Peyer's patch (tissue), 4 donors: Measurements from ENCODE around the gene CSH1. TPM values are rescaled to one million over a fixed set of nuclear protein-coding genes. Genes with fewer than 3 reads are reported as not detected.

ENCODE experiments used
- DNase-seq, 3 donors: peaks; one replicate each; pipeline ENCODE4 v3.0.0-alpha.2; 2017 to 2019
- H3K27ac ChIP-seq, 4 donors: fragments of 200-600 bp; sonication (generic); one replicate each; pipeline ENCODE4 v1.5.1; 2016 to 2019
- H3K27me3 ChIP-seq, 2 donors: fragments of 200-600 bp; sonication (generic); one replicate each; pipeline ENCODE4 v1.5.1; 2019
- H3K36me3 ChIP-seq, 3 donors: fragments of 200-600 bp; sonication (generic); one replicate each; pipeline ENCODE4 v1.5.1; 2016 to 2019
- H3K4me1 ChIP-seq, 4 donors: fragments of 200-600 bp; sonication (generic); one replicate each; pipeline ENCODE4 v1.5.1; 2016 to 2019
- H3K4me3 ChIP-seq, 4 donors: fragments of 200-600 bp; sonication (generic); 1 replicate in 3 of 4; 2 replicates in 1 of 4; pipeline ENCODE4 v1.5.1; 2016 to 2019; ENCODE audit warnings: mild to moderate bottlenecking in 1 of 4
- H3K9me3 ChIP-seq, 4 donors: fragments of 200-600 bp; sonication (generic); one replicate each; pipeline ENCODE4 v1.5.1; 2016 to 2019; ENCODE audit warnings: mild to moderate bottlenecking in 1 of 4
- CTCF ChIP-seq, 6 experiments: fragments of 450-650 bp in 4 of 6; fragments of 200-600 bp in 2 of 6; sonication (generic) in 1 of 6; IDR thresholded peaks; one replicate each; pipeline ENCODE4 v1.5.1; 2017 to 2019; ENCODE audit warnings: antibody characterized with exemption in 6 of 6, mild to moderate bottlenecking in 3 of 6, moderate library complexity in 1 of 6
- POLR2A ChIP-seq, 2 donors: fragments of 450-650 bp; IDR thresholded peaks; one replicate each; pipeline ENCODE4 v1.5.1; 2017; ENCODE audit warnings: antibody characterized with exemption in 2 of 2, mild to moderate bottlenecking in 2 of 2, moderate library complexity in 2 of 2
- total RNA-seq, 4 donors: library from RNA; depleted of rRNA; stranded (reverse); fragments of >200 nt; gene quantifications; one replicate each; pipeline ENCODE4 v1.1.0, GENCODE V29; 2016

Gene CSH1
- total RNA-seq, 4 donors from 2014 or later, result not detected

DNA sequence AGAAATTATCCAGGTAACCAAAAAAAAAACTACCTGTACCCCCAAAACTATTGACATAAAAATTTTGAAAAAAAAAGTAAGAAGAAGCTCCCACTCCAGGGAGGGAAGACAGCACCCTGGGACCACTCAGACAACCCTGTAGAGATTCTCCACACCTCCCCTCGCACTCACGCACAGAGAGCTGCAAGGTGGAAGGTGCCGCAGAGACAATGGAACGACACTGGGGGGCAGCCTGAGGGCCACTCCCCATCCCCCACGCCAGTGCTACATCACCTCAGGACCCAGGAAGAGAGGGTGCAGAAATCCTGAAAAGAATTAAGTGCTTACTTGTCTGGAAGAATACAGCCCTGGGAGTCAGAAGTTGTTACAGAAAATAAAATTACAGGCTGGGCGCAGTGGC is 40.9 kb upstream of the CSH1 start:
- Histone ChIP-seq H3K36me3 (no peaks in the 10 kb centered on the region), H3K9me3 (no peaks in the 10 kb centered on the region), H3K4me3 (no peak overlapping the region), H3K27ac (no peak overlapping the region), H3K4me1 (no peaks in the 10 kb centered on the region), H3K27me3 (no peaks in the 10 kb centered on the region)
- TF ChIP-seq CTCF (IDR thresholded peaks at IDR 0.05) (no peak), POLR2A (IDR thresholded peaks at IDR 0.05) (no peak)
- DNase-seq, result no peak

GRCh38 chr17:63934183-63935112 is 38.1 kb upstream of the CSH1 start:
- H3K9me3 ChIP-seq, result no peaks in the 10 kb centered on the region
- no peaks in the 10 kb centered on the region for H3K27me3 ChIP-seq
- TF ChIP-seq CTCF (IDR thresholded peaks at IDR 0.05) (no peak), POLR2A (IDR thresholded peaks at IDR 0.05) (no peak)
- no peak for DNase-seq
- H3K27ac ChIP-seq, result peak overlapping the region in 1 of 4 donors; percentile 49
- H3K36me3 ChIP-seq, result no peaks in the 10 kb centered on the region
- no peak overlapping the region for H3K4me3 ChIP-seq
- peaks cover 0 to 13% (median 2%) of the 10 kb centered on the region in 4 donors for H3K4me1 ChIP-seq

- DNase-seq, result no peak
- TF ChIP-seq POLR2A (IDR thresholded peaks at IDR 0.05), result no peak
- TF ChIP-seq CTCF (IDR thresholded peaks at IDR 0.05), result no peak
Measured at GRCh38 chr17:63933598-63933997, 37.2 kb upstream of the CSH1 start.

GRCh38 chr17:63932721-63933120 is 36.3 kb upstream of the CSH1 start:
- TF ChIP-seq CTCF (IDR thresholded peaks at IDR 0.05) (no peak), POLR2A (IDR thresholded peaks at IDR 0.05) (no peak)
- H3K4me3 ChIP-seq, result peak overlapping the region in 2 of 4 donors; percentile 49 to 63
- peak overlapping the region in 2 of 4 donors; percentile 66 to 91 for H3K27ac ChIP-seq
- no peaks in the 10 kb centered on the region for H3K36me3 ChIP-seq
- H3K4me1 ChIP-seq, result peaks cover 0 to 13% (median 5%) of the 10 kb centered on the region in 4 donors
- DNase-seq, result no peak
- H3K27me3 ChIP-seq, result no peaks in the 10 kb centered on the region
- H3K9me3 ChIP-seq, result no peaks in the 10 kb centered on the region

More at GRCh38 chr17:63933598-63933997, 37.2 kb upstream of the CSH1 start:
- Histone ChIP-seq H3K4me3 (no peak overlapping the region), H3K27me3 (no peaks in the 10 kb centered on the region), H3K27ac (peak overlapping the region in 1 of 4 donors; percentile 91), H3K36me3 (no peaks in the 10 kb centered on the region), H3K9me3 (no peaks in the 10 kb centered on the region), H3K4me1 (peaks cover 0 to 13% (median 5%) of the 10 kb centered on the region in 4 donors)

DNA sequence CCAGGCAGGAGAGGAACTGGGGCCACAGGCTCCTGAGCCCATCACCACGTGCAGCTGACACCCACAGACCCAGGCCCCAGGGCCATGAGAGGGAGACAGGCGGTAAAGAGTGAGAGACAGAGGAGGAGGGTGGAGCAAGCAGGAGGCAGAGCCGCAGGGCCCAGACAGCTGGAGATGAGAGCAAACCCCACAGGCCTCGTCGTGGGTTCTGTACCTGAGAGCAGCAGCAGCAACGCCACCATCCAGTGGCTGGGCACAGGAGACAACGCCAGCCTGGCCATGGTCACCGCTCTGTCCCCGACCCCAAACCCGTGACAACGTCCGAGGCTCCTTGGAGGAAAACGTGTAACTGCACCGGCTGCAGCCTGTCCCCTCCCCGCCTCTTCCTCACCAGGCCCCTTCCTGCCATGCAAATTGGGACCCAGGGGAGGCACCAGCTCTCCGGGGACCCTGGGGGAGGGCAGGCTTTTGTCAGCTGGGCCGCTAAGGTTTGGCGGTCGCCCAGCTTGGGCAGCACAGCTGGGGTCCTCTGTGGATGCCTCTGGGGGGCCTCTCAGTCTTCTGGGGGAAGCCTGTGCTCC is 35.7 kb upstream of the CSH1 start, which contains the start of gene CD79B:
Gene CD79B, minus strand, starts transcription at position 351 of the 581 bp plus-strand sequence. Its CDS starts 70 bp downstream, at position 281.
- no peaks in the 10 kb centered on the region for H3K36me3 ChIP-seq
- H3K9me3 ChIP-seq, result no peaks in the 10 kb centered on the region
- TF ChIP-seq CTCF (IDR thresholded peaks at IDR 0.05) (no peak), POLR2A (IDR thresholded peaks at IDR 0.05) (no peak)
- peak in 2 of 3 donors; percentile 87 to 90 for DNase-seq
- H3K27ac ChIP-seq, result peak within 1 kb of the TSS; percentile 52 to 91 (median 60)
- no peaks in the 10 kb centered on the region for H3K27me3 ChIP-seq
- peaks cover 0 to 13% (median 5%) of the 10 kb centered on the region in 4 donors for H3K4me1 ChIP-seq
- H3K4me3 ChIP-seq, result peak within 1 kb of the TSS; percentile 34 to 63 (median 42)
